Measurements from ENCODE around the gene GAL3ST2. TPM values are rescaled to one million over a fixed set of nuclear protein-coding genes. Genes with fewer than 3 reads are reported as not detected.

Gene GAL3ST2
- total RNA-seq, 1 donor from 2014 or later: not detected

DNA sequence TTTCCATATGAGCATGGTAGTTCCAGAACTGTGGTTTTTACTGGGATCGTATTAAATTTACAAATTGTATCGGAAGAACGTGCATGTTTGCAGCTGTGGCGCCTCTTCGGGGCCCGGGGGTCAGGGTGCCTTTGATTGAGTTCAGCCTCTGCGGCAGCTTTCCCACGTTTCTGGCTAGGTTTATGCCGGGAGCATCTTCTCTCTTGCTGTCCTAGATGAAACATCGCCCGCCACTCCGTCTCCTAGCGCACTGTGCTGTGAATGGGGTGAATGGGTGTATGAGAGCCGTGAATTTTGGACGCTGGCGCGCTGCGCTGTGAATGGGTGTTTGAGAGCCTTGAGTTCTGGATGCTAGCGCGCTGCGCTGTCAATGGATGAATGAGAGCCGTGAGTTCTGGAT is 69.8 kb downstream of the GAL3ST2 start:
- H3K4me3 ChIP-seq (ENCODE audit: low read depth, low read length): no peak overlapping the region
- DNase-seq (ENCODE audit: low read depth): no peak
- TF ChIP-seq, protein P1, sequence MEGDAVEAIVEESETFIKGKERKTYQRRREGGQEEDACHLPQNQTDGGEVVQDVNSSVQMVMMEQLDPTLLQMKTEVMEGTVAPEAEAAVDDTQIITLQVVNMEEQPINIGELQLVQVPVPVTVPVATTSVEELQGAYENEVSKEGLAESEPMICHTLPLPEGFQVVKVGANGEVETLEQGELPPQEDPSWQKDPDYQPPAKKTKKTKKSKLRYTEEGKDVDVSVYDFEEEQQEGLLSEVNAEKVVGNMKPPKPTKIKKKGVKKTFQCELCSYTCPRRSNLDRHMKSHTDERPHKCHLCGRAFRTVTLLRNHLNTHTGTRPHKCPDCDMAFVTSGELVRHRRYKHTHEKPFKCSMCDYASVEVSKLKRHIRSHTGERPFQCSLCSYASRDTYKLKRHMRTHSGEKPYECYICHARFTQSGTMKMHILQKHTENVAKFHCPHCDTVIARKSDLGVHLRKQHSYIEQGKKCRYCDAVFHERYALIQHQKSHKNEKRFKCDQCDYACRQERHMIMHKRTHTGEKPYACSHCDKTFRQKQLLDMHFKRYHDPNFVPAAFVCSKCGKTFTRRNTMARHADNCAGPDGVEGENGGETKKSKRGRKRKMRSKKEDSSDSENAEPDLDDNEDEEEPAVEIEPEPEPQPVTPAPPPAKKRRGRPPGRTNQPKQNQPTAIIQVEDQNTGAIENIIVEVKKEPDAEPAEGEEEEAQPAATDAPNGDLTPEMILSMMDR (conservative IDR thresholded peaks at IDR 0.05; ENCODE audit: low read depth, low read length): no peak

DNA sequence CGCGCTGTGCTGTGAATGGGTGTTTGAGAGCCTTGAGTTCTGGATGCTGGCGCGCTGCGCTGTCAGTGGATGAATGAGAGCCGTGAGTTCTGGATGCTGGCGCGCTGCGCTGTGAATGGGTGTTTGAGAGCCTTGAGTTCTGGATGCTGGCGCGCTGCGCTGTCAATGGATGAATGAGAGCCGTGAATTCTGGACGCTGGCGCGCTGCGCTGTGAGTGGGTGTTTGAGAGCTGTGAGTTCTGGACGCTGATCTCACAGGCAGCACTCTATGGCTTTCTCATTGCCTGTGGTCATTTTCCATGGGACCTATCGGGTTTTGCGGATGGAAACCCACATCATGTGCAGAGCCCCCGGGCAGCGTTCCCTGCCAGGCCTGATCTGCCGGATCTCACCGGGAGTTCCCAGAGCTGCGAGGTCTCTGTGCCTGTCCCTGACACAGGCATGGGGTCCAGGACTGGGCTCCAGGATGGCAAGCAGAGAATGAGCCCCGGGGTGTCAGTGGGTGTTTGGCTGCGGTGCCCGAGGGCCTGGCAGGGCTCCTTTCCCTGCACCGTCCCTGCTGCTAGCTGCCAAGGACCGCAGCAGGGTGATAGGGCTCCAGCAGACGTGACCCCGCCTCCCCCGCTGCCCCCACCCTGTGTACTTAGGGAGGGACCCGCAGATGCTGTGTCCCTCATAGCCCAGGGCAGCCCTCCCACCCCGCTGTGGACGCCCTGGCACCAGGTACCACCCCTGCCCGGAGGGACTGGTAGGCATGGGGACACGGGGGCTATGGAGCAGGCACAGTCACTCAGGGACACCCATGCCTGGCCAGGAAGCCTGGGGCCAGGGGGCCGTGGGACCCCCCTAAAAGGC is 72.4 kb downstream of the GAL3ST2 start:
- TF ChIP-seq, protein P1 (conservative IDR thresholded peaks at IDR 0.05; ENCODE audit: low read depth, low read length): no peak
- DNase-seq (ENCODE audit: low read depth): no peak

GRCh38 chr2:241849616-241850543 is 73.3 kb downstream of the GAL3ST2 start:
- no peak for DNase-seq (ENCODE audit: low read depth)
- H3K4me3 ChIP-seq (ENCODE audit: low read depth, low read length): no peak overlapping the region
- TF ChIP-seq, protein P1 (conservative IDR thresholded peaks at IDR 0.05; ENCODE audit: low read depth, low read length): no peak

More for the DNA sequence above, 72.4 kb downstream of the GAL3ST2 start:
- no peak overlapping the region for H3K4me3 ChIP-seq (ENCODE audit: low read depth, low read length)

GRCh38 chr2:241850544-241851324 is 74.1 kb downstream of the GAL3ST2 start:
- H3K4me3 ChIP-seq (ENCODE audit: low read depth, low read length): no peak overlapping the region
- no peak for DNase-seq (ENCODE audit: low read depth)
- TF ChIP-seq, protein P1 (conservative IDR thresholded peaks at IDR 0.05; ENCODE audit: low read depth, low read length): no peak

- TF ChIP-seq, protein P1 (conservative IDR thresholded peaks at IDR 0.05; ENCODE audit: low read depth, low read length): no peak
- DNase-seq (ENCODE audit: low read depth): no peak
- no peak overlapping the region for H3K4me3 ChIP-seq (ENCODE audit: low read depth, low read length)
Measured at GRCh38 chr2:241851325-241852115, 74.9 kb downstream of the GAL3ST2 start.
